ENCODE results near the gene HSPH1.

Gene HSPH1

GRCh38 chr13:31133621-31134020, 28.1 kb downstream of the HSPH1 start:
- WGBS (ENCODE audit: insufficient coverage, insufficient read length), result no CpG with 5 or more reads among the region's 5 CpGs
- Histone ChIP-seq H3K27ac (ENCODE audit: low read length) (no peak overlapping the region), H3K4me1 (ENCODE audit: control insufficient read depth, insufficient read depth, low read length) (peaks cover 1% of the 10 kb centered on the region; the same call in 1 of the 2 replicates), H3K27me3 (ENCODE audit: control insufficient read depth, insufficient read depth, low read length) (no peaks in the 10 kb centered on the region), H3K4me3 (ENCODE audit: low read length) (no peak overlapping the region), H3K9me3 (ENCODE audit: control insufficient read depth, insufficient read depth, low read length) (no peaks in the 10 kb centered on the region), H3K36me3 (ENCODE audit: control insufficient read depth, insufficient read depth, low read length) (peaks cover 3% of the 10 kb centered on the region; the same call in 1 of the 2 replicates)
- no peak for DNase-seq (ENCODE audit: low read depth, low spot score)

- no CpG with 5 or more reads among the region's 6 CpGs for WGBS (ENCODE audit: insufficient coverage, insufficient read length)
- H3K4me3 ChIP-seq (ENCODE audit: low read length), result no peak overlapping the region
- no peaks in the 10 kb centered on the region for H3K9me3 ChIP-seq (ENCODE audit: control insufficient read depth, insufficient read depth, low read length)
- H3K4me1 ChIP-seq (ENCODE audit: control insufficient read depth, insufficient read depth, low read length), result peaks cover 1% of the 10 kb centered on the region; the same call in 1 of the 2 replicates
- no peaks in the 10 kb centered on the region for H3K27me3 ChIP-seq (ENCODE audit: control insufficient read depth, insufficient read depth, low read length)
- no peak overlapping the region for H3K27ac ChIP-seq (ENCODE audit: low read length)
- DNase-seq (ENCODE audit: low read depth, low spot score), result no peak
- H3K36me3 ChIP-seq (ENCODE audit: control insufficient read depth, insufficient read depth, low read length), result no peaks in the 10 kb centered on the region
These were observed 30.2 kb downstream of the HSPH1 start for GRCh38 chr13:31131470-31131961.

DNA sequence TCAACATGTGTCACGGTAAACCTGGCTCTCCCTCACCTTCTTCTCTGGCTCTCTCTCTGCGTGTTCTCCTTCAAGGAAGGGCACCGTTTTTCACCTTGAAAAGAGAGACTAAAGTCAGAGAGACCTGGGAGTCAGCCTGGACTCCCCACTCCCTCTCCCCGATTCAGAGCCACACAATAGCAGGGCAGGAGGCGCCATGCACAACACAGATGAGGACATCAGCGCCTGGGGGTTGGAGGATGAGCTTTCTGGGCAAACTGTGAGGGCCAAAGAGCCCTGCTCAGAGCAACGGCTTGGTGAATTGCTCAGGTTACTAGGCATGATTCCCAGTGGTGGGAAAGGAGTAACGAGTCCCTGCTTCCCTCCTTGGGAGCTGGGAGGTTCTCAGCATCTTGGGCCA, 32.3 kb downstream of the HSPH1 start:
- Histone ChIP-seq H3K36me3 (ENCODE audit: control insufficient read depth, insufficient read depth, low read length) (no peaks in the 10 kb centered on the region), H3K9me3 (ENCODE audit: control insufficient read depth, insufficient read depth, low read length) (no peaks in the 10 kb centered on the region), H3K27me3 (ENCODE audit: control insufficient read depth, insufficient read depth, low read length) (no peaks in the 10 kb centered on the region), H3K4me1 (ENCODE audit: control insufficient read depth, insufficient read depth, low read length) (peaks cover 1% of the 10 kb centered on the region; the same call in 1 of the 2 replicates), H3K27ac (ENCODE audit: low read length) (no peak overlapping the region), H3K4me3 (ENCODE audit: low read length) (no peak overlapping the region)
- DNase-seq (ENCODE audit: low read depth, low spot score), result no peak
- WGBS (ENCODE audit: insufficient coverage, insufficient read length), result no CpG with 5 or more reads among the region's 8 CpGs

DNA sequence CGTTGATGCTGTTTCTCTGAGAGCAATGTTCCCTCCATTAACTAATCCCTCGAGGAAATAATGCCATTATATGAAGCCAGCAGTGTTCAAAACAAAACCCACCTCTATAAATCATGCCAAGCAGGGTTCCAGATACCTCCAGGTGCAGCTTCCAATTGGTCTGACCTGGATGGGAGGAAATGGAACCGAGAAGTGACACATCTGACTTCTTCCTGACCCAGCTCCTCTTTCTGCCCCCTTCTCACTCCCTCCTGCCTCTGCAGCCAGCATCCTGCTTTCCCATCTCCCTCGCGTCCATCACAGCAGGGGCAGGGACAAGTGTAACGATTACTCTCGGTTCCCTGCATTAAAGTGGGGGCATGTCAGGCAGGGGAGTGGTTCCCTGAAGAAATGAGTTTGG, 37.5 kb downstream of the HSPH1 start:
- Histone ChIP-seq H3K9me3 (ENCODE audit: control insufficient read depth, insufficient read depth, low read length) (no peaks in the 10 kb centered on the region), H3K27me3 (ENCODE audit: control insufficient read depth, insufficient read depth, low read length) (no peaks in the 10 kb centered on the region), H3K4me3 (ENCODE audit: low read length) (no peak overlapping the region), H3K4me1 (ENCODE audit: control insufficient read depth, insufficient read depth, low read length) (no peaks in the 10 kb centered on the region; the same call in 1 of the 2 replicates), H3K36me3 (ENCODE audit: control insufficient read depth, insufficient read depth, low read length) (no peaks in the 10 kb centered on the region), H3K27ac (ENCODE audit: low read length) (no peak overlapping the region)
- DNase-seq (ENCODE audit: low read depth, low spot score), result no peak
- no CpG with 5 or more reads among the region's 7 CpGs for WGBS (ENCODE audit: insufficient coverage, insufficient read length)

GRCh38 chr13:31122544-31123260, 39.0 kb downstream of the HSPH1 start:
- Histone ChIP-seq H3K27ac (ENCODE audit: low read length) (no peak overlapping the region), H3K27me3 (ENCODE audit: control insufficient read depth, insufficient read depth, low read length) (no peaks in the 10 kb centered on the region), H3K4me1 (ENCODE audit: control insufficient read depth, insufficient read depth, low read length) (no peaks in the 10 kb centered on the region), H3K9me3 (ENCODE audit: control insufficient read depth, insufficient read depth, low read length) (no peaks in the 10 kb centered on the region), H3K36me3 (ENCODE audit: control insufficient read depth, insufficient read depth, low read length) (no peaks in the 10 kb centered on the region), H3K4me3 (ENCODE audit: low read length) (no peak overlapping the region)
- no CpG with 5 or more reads among the region's 12 CpGs for WGBS (ENCODE audit: insufficient coverage, insufficient read length)
- DNase-seq (ENCODE audit: low read depth, low spot score), result no peak

GRCh38 chr13:31122143-31122542, 39.6 kb downstream of the HSPH1 start:
- no peaks in the 10 kb centered on the region for H3K36me3 ChIP-seq (ENCODE audit: control insufficient read depth, insufficient read depth, low read length)
- no peak overlapping the region for H3K27ac ChIP-seq (ENCODE audit: low read length)
- no CpG with 5 or more reads among the region's 4 CpGs for WGBS (ENCODE audit: insufficient coverage, insufficient read length)
- DNase-seq (ENCODE audit: low read depth, low spot score), result no peak
- H3K4me1 ChIP-seq (ENCODE audit: control insufficient read depth, insufficient read depth, low read length), result no peaks in the 10 kb centered on the region
- no peaks in the 10 kb centered on the region for H3K9me3 ChIP-seq (ENCODE audit: control insufficient read depth, insufficient read depth, low read length)
- H3K4me3 ChIP-seq (ENCODE audit: low read length), result no peak overlapping the region
- H3K27me3 ChIP-seq (ENCODE audit: control insufficient read depth, insufficient read depth, low read length), result no peaks in the 10 kb centered on the region

GRCh38 chr13:31121379-31122140, 40.1 kb downstream of the HSPH1 start:
- Histone ChIP-seq H3K4me1 (ENCODE audit: control insufficient read depth, insufficient read depth, low read length) (no peaks in the 10 kb centered on the region), H3K36me3 (ENCODE audit: control insufficient read depth, insufficient read depth, low read length) (no peaks in the 10 kb centered on the region), H3K4me3 (ENCODE audit: low read length) (no peak overlapping the region), H3K27me3 (ENCODE audit: control insufficient read depth, insufficient read depth, low read length) (no peaks in the 10 kb centered on the region), H3K27ac (ENCODE audit: low read length) (no peak overlapping the region), H3K9me3 (ENCODE audit: control insufficient read depth, insufficient read depth, low read length) (no peaks in the 10 kb centered on the region)
- no CpG with 5 or more reads among the region's 7 CpGs for WGBS (ENCODE audit: insufficient coverage, insufficient read length)
- no peak for DNase-seq (ENCODE audit: low read depth, low spot score)

GRCh38 chr13:31119966-31120700, 41.6 kb downstream of the HSPH1 start:
- Histone ChIP-seq H3K36me3 (ENCODE audit: control insufficient read depth, insufficient read depth, low read length) (no peaks in the 10 kb centered on the region), H3K27ac (ENCODE audit: low read length) (no peak overlapping the region), H3K27me3 (ENCODE audit: control insufficient read depth, insufficient read depth, low read length) (no peaks in the 10 kb centered on the region), H3K9me3 (ENCODE audit: control insufficient read depth, insufficient read depth, low read length) (no peaks in the 10 kb centered on the region), H3K4me3 (ENCODE audit: low read length) (no peak overlapping the region), H3K4me1 (ENCODE audit: control insufficient read depth, insufficient read depth, low read length) (no peaks in the 10 kb centered on the region)
- WGBS (ENCODE audit: insufficient coverage, insufficient read length), result no CpG with 5 or more reads among the region's 8 CpGs
- DNase-seq (ENCODE audit: low read depth, low spot score), result no peak

DNA sequence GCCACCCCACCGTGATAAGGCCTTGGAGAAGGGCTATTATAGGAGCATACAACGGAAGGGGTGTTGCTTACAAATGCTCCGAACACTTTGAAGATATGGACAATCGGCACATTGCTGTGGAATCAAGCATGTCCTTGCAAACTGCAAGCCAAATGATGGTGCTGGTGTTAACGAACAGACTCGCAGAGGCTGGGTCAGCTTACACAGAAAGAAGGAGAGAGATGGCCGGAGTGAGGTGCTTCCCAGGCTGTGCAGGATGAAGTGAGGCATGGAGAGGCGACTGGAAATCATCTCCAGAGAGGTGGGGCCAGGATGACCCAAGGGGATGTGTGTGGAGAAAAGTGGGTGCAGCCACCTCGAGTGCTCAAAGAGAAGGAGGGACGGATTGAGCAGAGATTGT, 42.2 kb downstream of the HSPH1 start:
- Histone ChIP-seq H3K4me1 (ENCODE audit: control insufficient read depth, insufficient read depth, low read length) (no peaks in the 10 kb centered on the region), H3K27me3 (ENCODE audit: control insufficient read depth, insufficient read depth, low read length) (no peaks in the 10 kb centered on the region), H3K9me3 (ENCODE audit: control insufficient read depth, insufficient read depth, low read length) (no peaks in the 10 kb centered on the region), H3K4me3 (ENCODE audit: low read length) (no peak overlapping the region), H3K36me3 (ENCODE audit: control insufficient read depth, insufficient read depth, low read length) (no peaks in the 10 kb centered on the region), H3K27ac (ENCODE audit: low read length) (no peak overlapping the region)
- no CpG with 5 or more reads among the region's 10 CpGs for WGBS (ENCODE audit: insufficient coverage, insufficient read length)
- DNase-seq (ENCODE audit: low read depth, low spot score), result no peak

DNA sequence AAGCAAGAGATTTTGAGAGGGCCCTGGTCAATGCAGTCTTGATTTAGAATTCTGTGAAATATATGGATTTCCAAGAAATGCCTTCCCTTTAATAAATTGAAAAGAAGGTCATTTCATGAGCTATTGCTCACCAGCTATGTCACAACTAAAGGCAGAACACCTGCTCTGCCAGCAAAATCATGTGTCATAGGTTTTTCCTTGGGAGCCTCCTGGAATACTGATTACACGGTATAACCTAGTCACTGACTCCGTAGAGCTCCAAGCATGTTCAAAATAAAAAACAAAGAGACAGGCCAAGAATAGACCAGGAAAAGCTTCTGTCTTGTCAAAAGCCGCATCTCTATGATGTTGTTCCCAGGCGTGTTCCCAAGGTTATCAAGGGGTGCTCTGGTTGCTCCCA, 45.5 kb downstream of the HSPH1 start:
- Histone ChIP-seq H3K9me3 (ENCODE audit: control insufficient read depth, insufficient read depth, low read length) (no peaks in the 10 kb centered on the region), H3K4me1 (ENCODE audit: control insufficient read depth, insufficient read depth, low read length) (no peaks in the 10 kb centered on the region), H3K27ac (ENCODE audit: low read length) (no peak overlapping the region), H3K27me3 (ENCODE audit: control insufficient read depth, insufficient read depth, low read length) (no peaks in the 10 kb centered on the region), H3K4me3 (ENCODE audit: low read length) (no peak overlapping the region), H3K36me3 (ENCODE audit: control insufficient read depth, insufficient read depth, low read length) (no peaks in the 10 kb centered on the region)
- no peak for DNase-seq (ENCODE audit: low read depth, low spot score)
- no CpG with 5 or more reads among the region's 4 CpGs for WGBS (ENCODE audit: insufficient coverage, insufficient read length)

Data from iPS DF 6.9 (cell line).